Chondrocyte (in vitro differentiated cells): ENCODE measurements around the gene FLNA. TPM values are rescaled to one million over a fixed set of nuclear protein-coding genes. Genes with fewer than 3 reads are reported as not detected.
A peak's percentile ranks its signal among the peaks of the same experiment; 100 is the strongest.

Experiments
- DNase-seq: peaks from one replicate; pipeline ENCODE4 v3.0.0; 2021; ENCODE audit warnings: mixed read lengths, low spot score
- H3K27ac Mint-ChIP-seq: one replicate; pipeline ENCODE4 v1.8.0; 2021; ENCODE audit warnings: mild to moderate bottlenecking, moderate library complexity, mixed read lengths; ENCODE audit not compliant: unreplicated experiment
- H3K27me3 Mint-ChIP-seq: 2 replicates; pipeline ENCODE4 v1.8.0; 2021; ENCODE audit warnings: low read depth, mixed read lengths
- H3K36me3 Mint-ChIP-seq: 2 replicates; pipeline ENCODE4 v1.8.0; 2021; ENCODE audit warnings: low read depth, mixed read lengths
- H3K4me1 Mint-ChIP-seq: 2 replicates; pipeline ENCODE4 v1.8.0; 2021; ENCODE audit warnings: low read depth, mild to moderate bottlenecking, mixed read lengths
- H3K4me3 Mint-ChIP-seq: one replicate; pipeline ENCODE4 v1.8.0; 2021; ENCODE audit warnings: mild to moderate bottlenecking, moderate library complexity, mixed read lengths; ENCODE audit not compliant: unreplicated experiment
- H3K9me3 Mint-ChIP-seq: 2 replicates; pipeline ENCODE4 v1.8.0; 2021; ENCODE audit warnings: low read depth, mixed read lengths
- total RNA-seq: library from RNA; stranded (reverse); gene quantifications from 3 replicates; pipeline ENCODE4 v1.2.1, GENCODE V29; 2021
- TF ChIP-seq, protein P1 (sequence below): fragments of 200-600 bp; sonication (generic); IDR thresholded peaks from 2 replicates; pipeline ENCODE4 v1.5.0; 2021; ENCODE audit warnings: antibody characterized with exemption, mild to moderate bottlenecking, moderate library complexity

Gene FLNA
- total RNA-seq, 1 donor from 2014 or later: 4,327 TPM

DNA sequence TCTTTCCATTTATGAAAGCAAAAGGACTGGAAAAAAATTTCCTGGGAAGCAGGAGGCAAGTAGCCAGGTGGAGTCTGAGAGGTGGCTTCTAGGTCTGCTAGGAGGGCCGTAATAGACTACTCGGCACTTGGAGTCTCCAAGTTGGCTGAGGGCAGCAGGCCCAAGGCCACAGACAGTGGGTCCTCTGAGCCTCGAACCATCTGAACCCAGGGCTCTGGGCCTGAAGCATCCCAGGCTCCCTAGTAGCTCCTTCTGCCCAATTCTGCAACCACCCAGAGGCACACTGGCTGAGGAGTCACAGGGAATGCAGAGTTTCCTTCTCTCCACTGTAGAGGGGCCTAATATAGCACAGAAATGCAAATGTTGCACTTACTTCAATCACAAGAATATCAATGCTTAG, 59.0 kb downstream of the FLNA start:
- TF ChIP-seq, protein P1, sequence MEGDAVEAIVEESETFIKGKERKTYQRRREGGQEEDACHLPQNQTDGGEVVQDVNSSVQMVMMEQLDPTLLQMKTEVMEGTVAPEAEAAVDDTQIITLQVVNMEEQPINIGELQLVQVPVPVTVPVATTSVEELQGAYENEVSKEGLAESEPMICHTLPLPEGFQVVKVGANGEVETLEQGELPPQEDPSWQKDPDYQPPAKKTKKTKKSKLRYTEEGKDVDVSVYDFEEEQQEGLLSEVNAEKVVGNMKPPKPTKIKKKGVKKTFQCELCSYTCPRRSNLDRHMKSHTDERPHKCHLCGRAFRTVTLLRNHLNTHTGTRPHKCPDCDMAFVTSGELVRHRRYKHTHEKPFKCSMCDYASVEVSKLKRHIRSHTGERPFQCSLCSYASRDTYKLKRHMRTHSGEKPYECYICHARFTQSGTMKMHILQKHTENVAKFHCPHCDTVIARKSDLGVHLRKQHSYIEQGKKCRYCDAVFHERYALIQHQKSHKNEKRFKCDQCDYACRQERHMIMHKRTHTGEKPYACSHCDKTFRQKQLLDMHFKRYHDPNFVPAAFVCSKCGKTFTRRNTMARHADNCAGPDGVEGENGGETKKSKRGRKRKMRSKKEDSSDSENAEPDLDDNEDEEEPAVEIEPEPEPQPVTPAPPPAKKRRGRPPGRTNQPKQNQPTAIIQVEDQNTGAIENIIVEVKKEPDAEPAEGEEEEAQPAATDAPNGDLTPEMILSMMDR: no peak
- Mint-ChIP-seq H3K9me3 (peaks cover 4% of the 10 kb centered on the region), H3K36me3 (peaks cover 1% of the 10 kb centered on the region), H3K27me3 (peaks cover 8% of the 10 kb centered on the region), H3K27ac (no peak overlapping the region), H3K4me3 (no peak overlapping the region), H3K4me1 (peaks cover 2% of the 10 kb centered on the region)
- peak; percentile 40 for DNase-seq

DNA sequence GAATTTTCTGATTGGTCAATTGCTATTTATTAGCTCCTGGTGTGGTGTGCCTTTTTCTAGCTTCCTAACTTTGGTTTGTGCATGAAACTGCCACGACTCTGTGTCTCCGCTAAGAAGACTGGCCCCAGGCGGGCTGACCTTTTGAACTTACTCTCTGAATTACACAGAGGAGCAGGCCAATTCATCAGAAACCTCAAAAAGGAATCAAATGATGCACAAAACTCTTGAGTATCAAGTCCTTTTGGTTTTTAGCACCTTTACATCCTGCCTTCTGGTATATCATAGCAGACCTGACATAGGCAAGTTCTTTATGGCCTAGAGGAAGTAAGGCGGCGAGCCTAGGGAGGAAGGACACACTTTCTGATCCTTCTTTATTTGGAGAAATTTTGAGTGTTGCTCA, 61.3 kb downstream of the FLNA start:
- Mint-ChIP-seq H3K36me3 (no peaks in the 10 kb centered on the region), H3K27ac (no peak overlapping the region), H3K9me3 (peaks cover 5% of the 10 kb centered on the region), H3K4me3 (no peak overlapping the region), H3K27me3 (no peaks in the 10 kb centered on the region), H3K4me1 (peaks cover 2% of the 10 kb centered on the region)
- DNase-seq: no peak
- TF ChIP-seq, protein P1: no peak

DNA sequence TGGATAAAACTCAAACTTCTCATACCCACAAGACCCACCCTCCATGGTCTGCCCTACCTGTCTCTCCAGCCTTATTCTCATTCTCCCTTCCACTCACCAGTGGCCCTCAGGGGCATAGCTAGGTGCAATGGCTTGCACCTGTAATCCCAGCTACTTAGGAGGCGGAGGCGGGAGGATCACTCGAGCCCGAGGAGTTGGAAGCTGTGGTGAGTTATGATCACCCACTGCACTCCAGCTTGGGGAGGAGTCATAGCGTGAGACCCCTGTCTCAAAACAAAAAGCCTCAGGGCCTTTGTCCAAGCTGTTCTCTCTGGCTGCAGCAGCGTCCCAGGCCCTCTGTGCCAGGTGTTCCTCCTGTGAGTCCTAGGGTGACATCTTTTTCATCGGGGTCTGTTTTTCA, 62.3 kb downstream of the FLNA start:
- Mint-ChIP-seq H3K27me3 (no peaks in the 10 kb centered on the region), H3K36me3 (no peaks in the 10 kb centered on the region), H3K4me3 (no peak overlapping the region), H3K4me1 (no peaks in the 10 kb centered on the region), H3K27ac (no peak overlapping the region), H3K9me3 (peaks cover 10% of the 10 kb centered on the region)
- peak; percentile 50 for DNase-seq
- TF ChIP-seq, protein P1: no peak

DNA sequence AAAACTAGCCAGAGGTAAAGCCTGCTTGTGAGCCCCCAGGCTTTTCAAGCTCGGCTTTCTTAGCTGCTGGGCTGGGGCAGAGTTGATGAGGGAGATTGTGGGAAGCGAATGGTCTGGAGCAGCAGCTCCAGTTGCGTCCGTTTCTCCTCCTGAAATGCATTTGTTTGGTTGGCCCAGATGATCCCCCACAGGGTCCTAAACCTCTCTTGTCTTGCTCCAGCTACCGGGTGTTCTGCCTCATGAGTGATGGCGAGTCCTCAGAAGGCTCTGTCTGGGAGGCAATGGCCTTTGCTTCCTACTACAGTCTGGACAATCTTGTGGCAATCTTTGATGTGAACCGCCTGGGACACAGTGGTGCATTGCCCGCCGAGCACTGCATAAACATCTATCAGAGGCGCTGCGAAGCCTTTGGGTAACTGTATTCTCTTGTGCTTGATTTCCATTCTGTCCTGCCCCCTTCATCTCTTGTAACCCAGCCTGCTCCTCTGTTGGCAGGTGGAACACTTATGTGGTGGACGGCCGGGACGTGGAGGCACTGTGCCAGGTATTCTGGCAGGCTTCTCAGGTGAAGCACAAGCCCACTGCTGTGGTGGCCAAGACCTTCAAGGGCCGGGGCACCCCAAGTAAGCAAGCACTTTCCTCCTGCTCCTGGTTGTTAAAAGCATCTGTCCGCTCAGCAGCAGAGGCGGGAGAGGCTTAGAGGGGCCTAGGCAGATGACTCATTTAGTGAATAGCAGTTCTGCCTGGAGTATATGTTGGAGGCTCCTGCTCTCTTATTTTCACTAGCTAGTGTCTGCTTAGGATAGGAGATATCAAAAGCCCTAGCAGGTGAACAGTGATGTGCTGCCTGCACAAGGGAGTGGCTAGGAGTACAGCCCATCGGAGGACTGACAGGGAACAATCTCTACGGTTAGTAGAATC, 63.6 kb downstream of the FLNA start:
- H3K27me3 Mint-ChIP-seq: no peaks in the 10 kb centered on the region
- peak; percentile 57 for DNase-seq
- peaks cover 10% of the 10 kb centered on the region for H3K9me3 Mint-ChIP-seq
- H3K36me3 Mint-ChIP-seq: no peaks in the 10 kb centered on the region
- no peaks in the 10 kb centered on the region for H3K4me1 Mint-ChIP-seq
- TF ChIP-seq, protein P1: no peak
- no peak overlapping the region for H3K4me3 Mint-ChIP-seq
- no peak overlapping the region for H3K27ac Mint-ChIP-seq

DNA sequence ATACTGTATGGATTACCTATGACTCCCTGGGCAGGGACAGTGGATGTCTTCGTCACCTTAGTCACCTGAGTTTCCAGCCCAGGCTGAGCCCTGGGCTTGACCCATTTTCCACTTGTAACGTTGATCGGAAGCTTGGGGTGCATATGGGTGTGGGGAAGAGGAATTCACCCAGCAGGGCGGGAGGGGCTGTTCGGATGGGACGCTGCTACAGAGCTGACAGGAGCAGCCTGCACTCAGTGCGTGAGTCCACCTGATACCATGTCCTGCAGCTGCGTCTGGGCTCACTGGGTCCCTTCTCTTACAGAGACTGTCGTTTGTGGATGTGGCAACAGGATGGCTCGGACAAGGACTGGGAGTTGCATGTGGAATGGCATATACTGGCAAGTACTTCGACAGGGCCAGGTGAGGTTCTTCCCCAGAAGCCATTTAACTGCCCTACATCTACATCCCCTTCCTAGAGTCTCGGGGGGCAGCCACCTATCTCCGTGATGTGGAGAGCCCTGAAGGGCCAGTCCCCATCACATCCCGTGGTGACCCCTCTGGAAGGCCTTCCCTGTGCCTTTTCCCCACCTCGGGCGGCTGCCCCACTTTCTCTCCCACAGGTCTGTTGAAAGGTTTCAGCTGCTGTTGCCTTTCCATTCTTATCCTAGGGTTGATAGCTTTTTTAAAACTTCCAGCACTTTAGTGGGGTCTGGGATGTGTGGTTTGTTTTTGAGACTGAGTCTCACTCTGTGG, 65.2 kb downstream of the FLNA start:
- peak; percentile 68 for DNase-seq
- Mint-ChIP-seq H3K4me1 (no peaks in the 10 kb centered on the region), H3K27ac (no peak overlapping the region), H3K9me3 (peaks cover 8% of the 10 kb centered on the region), H3K36me3 (peaks cover 2% of the 10 kb centered on the region), H3K27me3 (no peaks in the 10 kb centered on the region), H3K4me3 (no peak overlapping the region)
- TF ChIP-seq, protein P1: no peak
